ENCODE results near the gene PTCSC3. TPM values are rescaled to one million over a fixed set of nuclear protein-coding genes. Genes with fewer than 3 reads are reported as not detected.

PTCSC3 gene
- total and polyA plus RNA-seq, 9 of the 15 experiments (the other 6 are each of a cell fraction or from before 2014, with no cell fraction given): not detected

DNA sequence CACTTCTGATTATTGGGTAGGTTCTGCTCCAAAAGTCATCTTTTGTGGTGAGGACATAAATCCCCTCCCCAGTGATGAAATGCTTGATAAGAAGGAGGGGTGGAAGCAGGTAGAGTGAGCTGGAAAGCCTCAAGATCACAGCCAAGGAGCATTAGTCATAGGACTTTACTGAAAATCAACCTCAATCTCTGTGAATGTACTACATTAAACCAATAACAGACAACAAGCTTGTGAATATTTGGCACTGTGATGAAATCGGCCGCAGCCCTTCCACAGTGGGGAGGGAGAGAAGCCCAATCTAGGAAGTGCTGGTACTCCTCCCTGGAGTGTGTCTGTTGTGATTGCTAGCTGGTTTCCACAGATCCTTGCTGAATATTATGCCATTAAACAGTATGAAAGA, 41.2 kb upstream of the PTCSC3 start:
- Histone ChIP-seq H3K4me1 (replicated peaks in 1 of 2; ENCODE audit: control insufficient read depth in 2 of 2, insufficient read depth in 2 of 2, low read length in 2 of 2) (no peaks in the 10 kb centered on the region), H3K27ac (ENCODE audit: extremely low read depth, low read depth, low read length) (no peak overlapping the region), H3K36me3 (ENCODE audit: control insufficient read depth, insufficient read depth, low read length) (no peaks in the 10 kb centered on the region), H3K79me2 (ENCODE audit: control insufficient read depth, insufficient read depth, low read length) (no peaks in the 10 kb centered on the region), H3K9me1 (ENCODE audit: control insufficient read depth, insufficient read depth, low read length) (no peaks in the 10 kb centered on the region), H3K4me3 (no peak overlapping the region), H3K27me3 (ENCODE audit: control insufficient read depth in 2 of 2, insufficient read depth in 2 of 2, low read length in 2 of 2) (no peaks in the 10 kb centered on the region; a peak in 2 of 5 replicates), H3K9ac (ENCODE audit: insufficient read depth in 1 of 2, low read depth in 2 of 2, low read length in 2 of 2) (no peak overlapping the region), H4K20me1 (replicated peaks; ENCODE audit: control insufficient read depth, insufficient read depth, low read length) (no peaks in the 10 kb centered on the region), H2AFZ (ENCODE audit: low read depth, low read length) (no peak overlapping the region), H3K9me3 (replicated peaks; ENCODE audit: control insufficient read depth, insufficient read depth, low read depth, low read length) (no peaks in the 10 kb centered on the region), H3K4me2 (ENCODE audit: insufficient read depth, low read length) (no peak overlapping the region)
- POLR2A ChIA-PET: no interaction called here
- TF ChIP-seq RBM14 (IDR thresholded peaks at IDR 0.05; ENCODE audit: borderline replicate concordance, insufficient read depth, low read depth, low read length) (no peak), GTF2E2 (tag; IDR thresholded peaks at IDR 0.05) (no peak), ZNF232 (CRISPR knock-in tag; IDR thresholded peaks at IDR 0.05) (no peak), NR2F6 (CRISPR knock-in tag; IDR thresholded peaks at IDR 0.05) (no peak), TOE1 (IDR thresholded peaks at IDR 0.05; ENCODE audit: borderline replicate concordance) (no peak), TOE1 (CRISPR knock-in tag; IDR thresholded peaks at IDR 0.05; ENCODE audit: borderline replicate concordance, low read depth) (no peak), ZNF699 (CRISPR knock-in tag; IDR thresholded peaks at IDR 0.05; ENCODE audit: insufficient replicate concordance) (no peak)
- TF ChIP-seq, protein P1, sequence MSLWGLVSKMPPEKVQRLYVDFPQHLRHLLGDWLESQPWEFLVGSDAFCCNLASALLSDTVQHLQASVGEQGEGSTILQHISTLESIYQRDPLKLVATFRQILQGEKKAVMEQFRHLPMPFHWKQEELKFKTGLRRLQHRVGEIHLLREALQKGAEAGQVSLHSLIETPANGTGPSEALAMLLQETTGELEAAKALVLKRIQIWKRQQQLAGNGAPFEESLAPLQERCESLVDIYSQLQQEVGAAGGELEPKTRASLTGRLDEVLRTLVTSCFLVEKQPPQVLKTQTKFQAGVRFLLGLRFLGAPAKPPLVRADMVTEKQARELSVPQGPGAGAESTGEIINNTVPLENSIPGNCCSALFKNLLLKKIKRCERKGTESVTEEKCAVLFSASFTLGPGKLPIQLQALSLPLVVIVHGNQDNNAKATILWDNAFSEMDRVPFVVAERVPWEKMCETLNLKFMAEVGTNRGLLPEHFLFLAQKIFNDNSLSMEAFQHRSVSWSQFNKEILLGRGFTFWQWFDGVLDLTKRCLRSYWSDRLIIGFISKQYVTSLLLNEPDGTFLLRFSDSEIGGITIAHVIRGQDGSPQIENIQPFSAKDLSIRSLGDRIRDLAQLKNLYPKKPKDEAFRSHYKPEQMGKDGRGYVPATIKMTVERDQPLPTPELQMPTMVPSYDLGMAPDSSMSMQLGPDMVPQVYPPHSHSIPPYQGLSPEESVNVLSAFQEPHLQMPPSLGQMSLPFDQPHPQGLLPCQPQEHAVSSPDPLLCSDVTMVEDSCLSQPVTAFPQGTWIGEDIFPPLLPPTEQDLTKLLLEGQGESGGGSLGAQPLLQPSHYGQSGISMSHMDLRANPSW (CRISPR knock-in tag; IDR thresholded peaks at IDR 0.05): no peak
- DNase-seq (ENCODE audit: extremely low read depth in 1 of 4, low spot score in 3 of 4) (no peak), ATAC-seq (no peak), FAIRE-seq (no peak)
- WGBS (ENCODE audit: insufficient coverage, low coverage, missing lambda C conversion rate): 0% methylated on average over 2 of the region's 2 CpGs
- CTCF ChIA-PET (ENCODE audit: low intra/inter-chr PET ratio): interaction anchor here (0.5 kb wide), 1 partner anchor 785 kb away, joined by 3 read pairs; no protein-coding TSS in a partner anchor
- BruUV-seq (replicated peaks): no TSS peak
- in situ Hi-C loops (cut with MboI): no loop called here
- intact Hi-C loops (cut with micrococcal nuclease): no loop called here

Measured in K562 (cell line).